Adipocyte (in vitro differentiated cells): ENCODE measurements around the gene WRNIP1.
"Not testable (repeated sequence)": the region's sequence is repeated elsewhere in the genome, so short reads cannot be mapped to it uniquely, and the experiment has no call there.

Source experiments
- DNase-seq: peaks from one replicate; pipeline ENCODE4 v3.0.0-alpha.2; 2015; ENCODE audit warnings: low read depth
- H3K27me3 ChIP-seq: replicated peaks from 2 replicates; pipeline ENCODE4 v1.7.0; 2013; ENCODE audit warnings: mild to moderate bottlenecking, low read length, moderate library complexity; ENCODE audit not compliant: control insufficient read depth, insufficient read depth
- H3K36me3 ChIP-seq: 2 replicates; pipeline ENCODE4 v1.7.0; 2013; ENCODE audit warnings: low read length, mild to moderate bottlenecking, moderate library complexity; ENCODE audit not compliant: control insufficient read depth, insufficient read depth, severe bottlenecking
- H3K4me1 ChIP-seq: 2 replicates; pipeline ENCODE4 v1.7.0; 2013; ENCODE audit warnings: mild to moderate bottlenecking, low read length, moderate library complexity; ENCODE audit not compliant: control insufficient read depth, insufficient read depth
- H3K4me3 ChIP-seq: 2 replicates; pipeline ENCODE4 v1.7.0; 2013; ENCODE audit warnings: mild to moderate bottlenecking, low read length, moderate library complexity
- H3K9ac ChIP-seq: 2 replicates; pipeline ENCODE4 v1.7.0; 2013; ENCODE audit warnings: mild to moderate bottlenecking, low read length, moderate library complexity
- H3K9me3 ChIP-seq: 2 replicates; pipeline ENCODE4 v1.7.0; 2013; ENCODE audit warnings: mild to moderate bottlenecking, low read length, moderate library complexity; ENCODE audit not compliant: control insufficient read depth

The WRNIP1 gene

DNA sequence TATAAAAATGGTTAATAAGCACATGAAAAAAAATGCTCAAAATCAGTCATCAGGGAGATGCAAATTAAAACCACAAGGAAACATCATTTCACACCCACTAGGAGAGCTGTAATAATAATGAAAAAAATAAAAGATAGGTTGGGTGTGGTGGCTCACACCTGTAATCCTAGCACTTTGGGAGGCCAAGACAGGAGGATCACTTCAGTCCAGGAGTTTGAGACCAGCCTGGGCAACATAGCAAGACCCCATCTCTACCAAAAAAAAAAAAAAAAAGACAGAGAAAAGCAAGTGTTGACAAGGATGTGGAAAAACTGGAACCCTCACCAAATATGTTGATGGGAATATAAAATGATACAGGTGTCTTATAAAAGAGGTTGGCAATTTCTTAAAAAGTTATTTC lies 11.4 kb upstream of the WRNIP1 start:
- DNase-seq: no peak
- Histone ChIP-seq H3K36me3 (no peaks in the 10 kb centered on the region), H3K27me3 (no peaks in the 10 kb centered on the region), H3K9me3 (no peaks in the 10 kb centered on the region), H3K4me1 (peaks cover 4% of the 10 kb centered on the region), H3K9ac (no peak overlapping the region), H3K4me3 (no peak overlapping the region)

DNA sequence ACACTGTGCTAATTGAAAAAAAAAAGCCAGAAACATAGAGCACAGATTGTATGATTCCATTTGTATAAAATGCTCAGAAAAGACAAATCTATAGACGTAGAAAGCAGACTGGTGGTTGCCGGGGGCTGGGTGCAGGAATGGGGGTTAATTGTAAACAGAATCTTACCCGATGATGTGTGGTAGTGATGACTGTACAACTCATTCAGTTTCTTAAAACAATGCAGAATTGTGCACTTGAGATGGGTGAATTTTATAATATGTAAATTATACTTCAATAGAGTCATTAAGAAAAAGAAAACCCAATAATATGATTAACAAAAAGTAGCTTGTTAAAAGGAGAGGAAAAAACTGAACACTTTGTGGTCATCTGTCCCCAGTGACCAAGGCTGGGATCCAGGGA lies 10.8 kb upstream of the WRNIP1 start:
- Histone ChIP-seq H3K4me3 (no peak overlapping the region), H3K9ac (no peak overlapping the region), H3K4me1 (peaks cover 4% of the 10 kb centered on the region), H3K36me3 (no peaks in the 10 kb centered on the region), H3K27me3 (no peaks in the 10 kb centered on the region), H3K9me3 (no peaks in the 10 kb centered on the region)
- DNase-seq: no peak

DNA sequence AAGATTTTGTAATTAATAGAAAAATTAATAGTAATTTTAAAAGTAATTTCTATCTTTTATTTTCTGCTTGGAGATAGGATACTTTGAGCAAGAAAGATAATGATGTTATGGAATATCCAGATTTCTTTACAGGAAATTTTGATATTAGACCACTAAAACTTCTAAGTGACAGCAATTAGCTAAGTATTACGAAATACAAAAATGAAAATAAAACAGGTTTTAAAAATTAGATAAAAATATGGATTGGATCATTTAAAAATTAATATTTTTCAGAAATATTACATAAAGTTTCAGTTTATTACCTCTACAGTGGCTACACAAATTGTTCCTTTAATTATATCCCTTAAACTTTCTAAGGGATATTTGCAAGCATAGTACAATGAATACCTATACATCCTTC lies 10.3 kb upstream of the WRNIP1 start:
- no peaks in the 10 kb centered on the region for H3K27me3 ChIP-seq
- H3K4me1 ChIP-seq: no peaks in the 10 kb centered on the region
- H3K9ac ChIP-seq: no peak overlapping the region
- H3K9me3 ChIP-seq: no peaks in the 10 kb centered on the region
- no peak for DNase-seq
- no peaks in the 10 kb centered on the region for H3K36me3 ChIP-seq
- H3K4me3 ChIP-seq: no peak overlapping the region

DNA sequence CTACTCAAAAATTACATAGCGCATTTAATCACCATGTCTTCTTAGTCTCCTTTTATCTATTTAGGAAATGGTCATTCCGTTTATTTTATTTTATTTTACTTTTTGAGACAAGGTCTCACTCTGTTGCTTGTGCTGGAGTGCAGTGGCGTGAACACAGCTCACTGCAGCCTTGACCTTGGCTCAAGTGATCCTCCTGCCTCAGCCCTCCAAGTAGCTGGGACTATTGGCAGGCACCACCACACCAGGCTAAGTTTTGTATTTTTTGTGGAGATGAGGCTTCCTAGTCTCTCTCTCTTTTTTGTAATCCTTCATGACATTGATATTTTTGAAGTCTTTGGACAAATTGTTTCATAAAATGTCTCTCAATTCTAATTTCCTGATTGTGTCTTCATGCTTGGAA lies 9.7 kb upstream of the WRNIP1 start:
- H3K27me3 ChIP-seq: no peaks in the 10 kb centered on the region
- no peaks in the 10 kb centered on the region for H3K36me3 ChIP-seq
- no peak for DNase-seq
- H3K4me1 ChIP-seq: no peaks in the 10 kb centered on the region
- no peak overlapping the region for H3K9ac ChIP-seq
- H3K4me3 ChIP-seq: no peak overlapping the region
- H3K9me3 ChIP-seq: no peaks in the 10 kb centered on the region

DNA sequence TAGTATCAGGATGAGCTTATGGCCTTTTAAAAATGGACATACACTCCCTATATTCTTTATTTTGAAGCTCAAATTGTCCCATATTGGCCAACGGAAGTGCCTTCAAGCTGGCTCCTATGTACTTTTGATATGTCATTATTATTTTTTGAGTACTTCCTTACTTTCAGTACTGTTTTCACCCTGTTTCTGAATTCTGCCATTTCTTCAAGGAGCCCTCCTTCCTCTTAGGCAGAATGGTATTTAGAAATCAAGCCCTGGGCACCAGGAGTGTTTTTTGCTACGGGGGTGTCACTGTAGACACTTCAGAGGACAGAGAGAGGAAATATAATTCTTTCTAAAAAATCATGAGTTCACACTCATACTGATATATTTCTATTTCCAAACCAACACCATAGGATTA lies 9.0 kb upstream of the WRNIP1 start:
- Histone ChIP-seq H3K9me3 (no peaks in the 10 kb centered on the region), H3K9ac (no peak overlapping the region), H3K36me3 (no peaks in the 10 kb centered on the region), H3K4me3 (no peak overlapping the region), H3K27me3 (no peaks in the 10 kb centered on the region), H3K4me1 (no peaks in the 10 kb centered on the region)
- DNase-seq: no peak

DNA sequence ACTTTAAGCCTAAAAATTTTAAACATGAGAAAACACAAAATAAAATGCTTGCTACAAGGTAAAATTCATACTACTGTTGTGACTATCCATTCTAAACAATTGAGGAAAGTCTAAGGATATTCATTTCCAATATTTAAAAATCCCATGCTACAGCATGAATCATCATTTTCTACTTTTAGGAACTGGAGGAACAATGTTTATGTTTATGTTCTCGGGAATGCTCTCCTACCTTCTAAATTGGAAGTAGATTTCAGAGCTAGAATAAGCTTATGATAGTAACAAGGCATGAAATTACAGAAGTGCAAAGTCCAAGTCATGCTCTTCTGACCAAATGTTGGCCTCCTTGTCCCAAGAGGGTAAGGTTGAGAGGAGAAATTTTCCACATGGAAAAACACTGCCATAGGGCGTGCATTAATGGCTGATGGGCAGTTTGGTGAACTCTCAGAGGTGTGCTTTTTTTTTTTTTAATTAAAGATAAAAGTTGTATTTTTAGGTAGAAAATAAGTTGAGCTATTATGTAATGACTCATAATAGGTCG lies 8.4 kb upstream of the WRNIP1 start:
- no peak overlapping the region for H3K4me3 ChIP-seq
- H3K9ac ChIP-seq: no peak overlapping the region
- H3K4me1 ChIP-seq: no peaks in the 10 kb centered on the region
- H3K9me3 ChIP-seq: no peaks in the 10 kb centered on the region
- H3K27me3 ChIP-seq: no peaks in the 10 kb centered on the region
- no peaks in the 10 kb centered on the region for H3K36me3 ChIP-seq
- no peak for DNase-seq

DNA sequence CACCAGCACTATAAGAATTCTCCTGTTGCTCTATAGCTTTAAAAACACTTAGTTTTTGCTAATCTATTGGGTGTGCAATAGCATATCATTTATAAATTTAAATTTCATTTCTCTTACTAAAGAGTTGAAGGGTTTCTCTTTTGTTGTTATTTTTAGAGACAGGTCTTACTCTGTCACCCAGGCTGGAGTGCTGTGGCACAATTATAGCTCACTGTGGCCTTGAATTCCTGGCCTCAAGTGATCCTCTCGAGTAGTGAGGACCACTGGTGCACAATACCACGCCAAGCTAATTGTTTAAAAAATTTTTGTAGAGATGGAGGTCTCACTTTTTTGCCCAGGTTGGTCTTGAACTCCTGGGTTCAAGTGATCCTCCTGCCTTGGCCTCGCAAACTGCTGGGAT lies 6.2 kb upstream of the WRNIP1 start:
- no peaks in the 10 kb centered on the region for H3K9me3 ChIP-seq

DNA sequence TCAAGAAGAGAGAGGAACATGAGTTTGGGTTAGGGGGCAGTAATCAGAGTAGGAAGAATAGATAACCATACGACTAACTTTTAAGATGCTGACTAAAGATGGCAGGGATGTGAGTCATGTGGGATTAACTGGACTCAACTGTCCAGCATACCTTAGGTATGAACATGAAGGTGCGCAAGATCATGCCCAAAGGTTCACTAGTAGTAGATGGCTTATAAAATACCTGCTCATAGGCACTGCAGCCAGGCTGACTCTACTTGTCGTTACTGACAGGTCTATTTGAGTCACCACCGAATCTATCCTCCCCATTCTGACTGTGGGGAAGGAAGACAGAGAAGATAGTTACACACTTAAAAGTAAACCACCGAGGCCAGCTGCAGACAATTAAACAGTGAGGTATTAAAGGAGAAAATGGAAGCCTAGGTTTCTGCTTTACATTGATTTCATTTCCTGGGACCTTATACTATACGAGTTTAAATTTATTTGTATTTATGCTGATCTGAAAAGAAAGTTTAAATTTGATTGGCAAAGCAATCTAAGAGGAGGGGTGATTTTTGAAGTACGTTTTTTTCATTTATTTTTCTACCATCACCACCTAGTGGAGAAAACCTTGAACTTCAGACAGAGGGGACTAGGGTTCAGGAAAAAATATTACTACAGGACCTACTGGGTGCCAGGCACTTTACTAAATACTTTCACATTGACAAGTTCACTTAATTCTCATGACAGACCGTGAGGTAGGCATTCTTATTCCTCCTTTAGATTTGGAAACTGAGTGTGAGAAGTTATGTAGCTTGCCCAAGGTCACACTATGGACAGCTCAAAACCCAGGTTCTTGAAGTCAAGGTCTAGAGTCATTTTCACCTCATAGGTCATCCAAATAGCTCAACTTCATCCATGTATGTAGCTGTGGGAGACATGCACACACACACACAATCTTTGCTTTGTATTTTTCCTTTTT lies 4.0 kb upstream of the WRNIP1 start:
- Histone ChIP-seq H3K4me1 (peaks cover 5% of the 10 kb centered on the region), H3K9me3 (no peaks in the 10 kb centered on the region), H3K4me3 (no peak overlapping the region), H3K36me3 (no peaks in the 10 kb centered on the region), H3K9ac (no peak overlapping the region), H3K27me3 (no peaks in the 10 kb centered on the region)
- DNase-seq: peak; percentile 39

More for the DNA sequence above, 6.2 kb upstream of the WRNIP1 start:
- H3K9ac ChIP-seq: no peak overlapping the region
- H3K36me3 ChIP-seq: no peaks in the 10 kb centered on the region
- no peak overlapping the region for H3K4me3 ChIP-seq
- peaks cover 1% of the 10 kb centered on the region for H3K4me1 ChIP-seq
- H3K27me3 ChIP-seq: no peaks in the 10 kb centered on the region
- no peak for DNase-seq

DNA sequence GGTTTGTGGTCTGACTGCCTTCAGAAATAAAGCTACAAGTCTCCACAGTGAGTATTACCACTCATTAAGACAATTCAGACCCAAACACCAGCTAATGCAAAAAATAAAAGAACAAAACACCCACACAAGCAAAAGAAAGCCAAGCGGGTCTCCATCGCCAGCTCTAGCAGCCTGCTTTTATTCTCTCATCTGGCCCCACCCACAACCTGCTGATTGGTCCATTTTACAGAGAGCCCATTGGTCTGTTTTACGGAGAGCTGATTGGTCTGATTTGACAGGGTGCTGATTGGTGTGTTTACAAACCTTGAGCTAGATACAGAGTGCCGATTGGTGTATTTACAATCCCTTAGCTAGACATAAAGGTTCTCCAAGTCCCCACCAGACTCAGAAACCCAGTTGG lies 2.3 kb upstream of the WRNIP1 start:
- not testable (repeated sequence) for H3K4me3 ChIP-seq, H3K9me3 ChIP-seq, H3K36me3 ChIP-seq, DNase-seq, H3K9ac ChIP-seq, H3K27me3 ChIP-seq
- H3K4me1 ChIP-seq: peaks cover 15% of the 10 kb centered on the region

DNA sequence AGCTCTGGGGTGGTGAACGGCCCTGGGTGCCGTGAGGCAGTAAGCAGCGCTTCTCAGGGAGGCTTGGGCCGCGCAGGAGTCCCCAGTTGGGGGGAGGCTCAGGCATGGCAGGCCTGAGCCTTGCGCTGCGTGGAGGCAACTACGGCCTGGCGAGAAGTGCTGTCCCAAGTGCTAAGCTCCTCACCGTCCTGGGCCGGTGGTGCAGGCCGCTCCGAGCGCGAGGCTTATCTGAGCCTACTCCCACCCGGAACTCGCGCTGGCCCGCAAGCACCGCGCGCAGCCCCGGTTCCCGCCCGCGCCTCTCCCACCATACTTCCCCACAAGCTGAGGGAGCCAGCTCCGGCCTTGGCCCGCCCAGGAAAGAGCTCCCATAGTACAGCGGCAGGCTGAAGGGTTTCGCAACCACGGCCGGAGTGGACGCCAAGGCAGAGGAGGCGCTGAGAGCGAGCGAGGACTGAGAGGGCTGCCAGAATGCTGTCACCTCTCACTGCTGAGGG lies 1.8 kb upstream of the WRNIP1 start:
- H3K36me3 ChIP-seq: no peaks in the 10 kb centered on the region
- no peak for DNase-seq
- no peak overlapping the region for H3K4me3 ChIP-seq
- peaks cover 20% of the 10 kb centered on the region for H3K4me1 ChIP-seq
- no peak overlapping the region for H3K9ac ChIP-seq
- no peaks in the 10 kb centered on the region for H3K9me3 ChIP-seq
- H3K27me3 ChIP-seq: no peaks in the 10 kb centered on the region

DNA sequence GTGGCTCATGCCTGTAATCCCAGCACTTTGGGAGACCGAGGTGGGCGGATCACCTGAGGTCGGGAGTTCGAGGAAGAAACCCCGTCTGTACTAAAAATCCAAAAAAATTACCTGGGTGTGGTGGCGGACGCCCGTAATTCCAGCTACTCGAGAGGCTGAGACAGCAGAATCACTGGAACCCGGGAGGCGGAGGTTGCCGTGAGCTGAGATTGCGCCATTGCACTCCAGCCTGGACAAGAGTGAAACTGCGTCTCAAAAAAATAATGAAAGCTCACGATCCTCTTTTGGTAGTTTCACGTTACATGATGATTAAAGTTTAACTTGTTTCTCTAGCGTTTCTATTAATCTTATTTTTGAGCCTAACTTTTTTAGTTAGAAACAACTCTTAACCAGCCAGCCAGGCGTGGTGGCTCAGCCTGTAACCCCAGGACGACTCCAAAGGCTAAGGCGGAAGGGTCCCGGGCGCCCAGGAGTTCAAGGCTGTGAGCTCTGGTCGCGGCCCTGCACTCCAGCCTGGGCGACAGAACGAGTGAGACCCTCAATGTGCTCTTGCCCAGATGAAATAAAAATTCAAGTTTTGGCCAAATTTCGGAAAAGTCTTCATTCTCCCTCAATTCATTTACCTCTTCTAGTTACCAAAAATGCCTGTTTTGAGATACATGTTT lies 1.2 kb upstream of the WRNIP1 start:
- H3K36me3 ChIP-seq: no peaks in the 10 kb centered on the region
- peak overlapping the region; percentile 94 for H3K9ac ChIP-seq
- no peaks in the 10 kb centered on the region for H3K27me3 ChIP-seq
- H3K4me1 ChIP-seq: peaks cover 26% of the 10 kb centered on the region
- no peaks in the 10 kb centered on the region for H3K9me3 ChIP-seq
- H3K4me3 ChIP-seq: peak overlapping the region; percentile 95
- DNase-seq: no peak
